COLO668 (cell line): ENCODE data around the gene LRRC7.

Experiments
- DNase-seq: peaks from one replicate; lab custom pipeline; 2025; ENCODE audit not compliant: unreplicated experiment; lab: John Stamatoyannopoulos, UW

LRRC7 gene

GRCh38 chr1:69765951-69766350 lies 198.2 kb downstream of the LRRC7 start:
- DNase-seq = no peak

- DNase-seq = no peak
Observed at GRCh38 chr1:69766431-69767180, 198.9 kb downstream of the LRRC7 start.

DNA sequence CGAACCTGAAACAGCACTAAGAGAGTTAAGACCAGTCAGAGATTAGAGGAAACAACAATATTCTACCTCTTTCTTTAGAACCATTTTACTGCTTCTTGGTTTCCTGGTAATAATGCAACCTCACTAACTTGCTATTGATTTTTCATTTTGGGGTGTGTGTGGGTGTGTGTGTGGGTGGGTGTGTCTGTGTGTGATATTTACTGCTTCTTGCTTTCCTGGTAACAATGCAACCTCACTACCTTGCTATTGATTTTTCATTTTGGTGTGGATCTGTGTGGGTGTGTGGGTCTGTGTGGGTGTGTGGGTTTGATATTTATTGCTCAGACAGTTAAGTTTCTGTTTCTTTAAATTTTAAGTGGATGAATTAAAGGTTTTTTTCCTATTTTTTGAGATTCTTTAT lies 208.8 kb downstream of the LRRC7 start:
- DNase-seq = no peak

GRCh38 chr1:69777423-69777822 lies 209.7 kb downstream of the LRRC7 start:
- DNase-seq = no peak

- no peak for DNase-seq
Observed at GRCh38 chr1:69777971-69778370, 210.2 kb downstream of the LRRC7 start.

DNA sequence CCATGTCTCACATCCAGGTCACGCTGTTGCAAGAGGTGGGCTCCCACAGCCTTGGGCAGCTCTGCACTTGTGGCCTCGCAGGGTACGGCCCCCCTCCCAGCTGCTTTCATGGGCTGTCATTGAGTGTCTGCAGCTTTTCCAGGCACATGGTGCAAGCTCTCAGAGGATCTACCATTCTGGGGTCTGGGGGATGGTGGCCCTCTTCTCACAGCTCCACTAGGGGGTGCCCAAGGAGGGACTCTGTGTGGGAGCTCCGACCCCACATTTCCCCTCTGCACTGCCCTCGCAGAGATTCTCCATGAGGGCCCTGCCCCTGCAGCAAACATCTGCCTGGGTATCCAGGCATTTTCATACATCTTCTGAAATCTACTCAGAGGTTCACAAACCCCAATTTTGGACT lies 219.4 kb downstream of the LRRC7 start:
- DNase-seq = no peak

- DNase-seq = no peak
Observed at GRCh38 chr1:69791311-69791710, 223.6 kb downstream of the LRRC7 start.

DNA sequence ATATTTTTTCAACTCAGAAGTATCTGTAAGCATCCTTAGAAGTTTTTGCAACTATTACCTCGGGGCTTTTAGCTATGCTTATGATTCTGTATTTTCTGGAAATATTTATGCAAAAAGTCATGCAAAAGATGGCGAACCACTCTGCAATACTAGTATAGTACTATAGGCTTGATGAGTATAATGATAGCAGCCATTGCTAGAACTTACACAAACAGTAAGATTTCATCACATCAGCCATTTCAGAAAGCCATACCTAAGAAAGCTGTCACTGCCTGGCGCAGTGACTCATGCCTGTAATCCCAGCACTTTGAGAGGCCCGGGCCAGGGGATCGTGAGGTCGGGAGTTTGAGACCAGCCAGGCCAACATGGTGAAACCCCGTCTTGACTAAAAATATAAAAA lies 227.1 kb downstream of the LRRC7 start:
- no peak for DNase-seq

- DNase-seq = no peak
Observed at GRCh38 chr1:69814926-69815325, 247.2 kb downstream of the LRRC7 start.

DNA sequence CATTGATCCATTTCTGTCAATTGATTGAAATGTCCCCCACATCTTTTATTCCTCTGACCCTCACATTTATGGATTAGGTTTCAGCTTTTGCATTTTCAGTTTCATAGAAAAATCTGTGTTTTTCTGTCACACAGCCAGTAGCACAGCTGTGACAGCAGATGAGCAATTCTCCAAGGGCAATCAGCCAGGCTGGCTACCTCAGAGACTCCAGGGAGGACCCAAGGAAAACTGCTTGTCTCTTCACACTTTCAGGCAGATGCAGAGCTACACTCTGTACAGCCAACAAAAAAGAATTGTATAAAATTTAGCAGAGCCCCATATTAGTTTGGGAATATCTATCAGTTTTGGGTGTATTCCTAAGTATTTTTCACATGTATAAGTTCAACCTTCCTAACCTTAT lies 257.2 kb downstream of the LRRC7 start:
- DNase-seq = no peak

GRCh38 chr1:69827732-69828131 lies 260.0 kb downstream of the LRRC7 start:
- no peak for DNase-seq

DNA sequence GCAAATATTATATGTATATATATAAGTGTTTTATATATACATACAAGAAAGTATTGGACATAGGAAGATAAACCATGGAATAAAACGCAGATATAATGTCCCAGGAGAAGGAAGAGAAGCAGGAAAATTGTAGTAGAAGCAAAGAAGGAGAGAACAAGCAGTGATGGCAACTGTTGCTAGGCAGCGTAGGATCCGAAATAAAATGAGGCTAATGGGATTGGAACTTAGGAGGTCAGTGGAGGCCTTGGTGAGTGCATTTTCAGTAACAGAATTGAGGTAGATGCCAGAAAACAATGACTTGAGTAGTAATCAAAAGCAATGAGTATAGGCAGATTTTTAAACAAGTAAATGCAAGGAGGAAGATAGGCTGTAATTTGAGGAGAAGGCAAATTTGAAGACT lies 265.8 kb downstream of the LRRC7 start:
- no peak for DNase-seq

- no peak for DNase-seq
Observed at GRCh38 chr1:69834336-69834735, 266.6 kb downstream of the LRRC7 start.

GRCh38 chr1:69835955-69836354 lies 268.2 kb downstream of the LRRC7 start:
- no peak for DNase-seq

DNA sequence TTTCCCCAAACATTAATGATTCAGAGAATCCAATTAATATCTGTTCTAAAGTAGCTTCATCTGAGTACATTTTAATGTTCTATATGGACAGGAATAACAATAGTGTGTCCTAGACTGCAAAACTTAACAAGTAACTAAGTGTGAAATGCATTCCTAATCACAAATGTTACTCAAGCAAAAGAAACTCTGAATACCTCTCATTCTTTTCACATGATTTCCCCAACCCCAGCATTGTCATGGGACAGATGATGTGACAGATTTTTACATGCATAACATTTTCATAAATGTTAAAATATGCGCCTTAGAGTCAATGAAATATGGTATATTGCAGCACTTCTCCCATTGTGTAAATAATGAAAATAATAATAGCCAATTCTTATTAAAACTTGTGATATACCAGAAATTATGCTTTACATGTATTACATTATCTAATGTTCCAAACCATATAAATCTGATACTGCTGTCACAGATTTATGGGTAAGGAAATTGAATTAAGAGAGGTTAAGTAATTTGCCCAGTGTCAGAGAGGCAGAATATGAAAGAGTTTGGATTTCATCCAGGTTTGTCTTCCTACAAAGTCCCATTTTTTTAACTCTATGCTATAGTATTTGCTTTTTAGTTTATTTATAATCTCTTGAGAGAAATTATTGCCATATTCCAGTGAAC lies 269.4 kb downstream of the LRRC7 start:
- no peak for DNase-seq

DNA sequence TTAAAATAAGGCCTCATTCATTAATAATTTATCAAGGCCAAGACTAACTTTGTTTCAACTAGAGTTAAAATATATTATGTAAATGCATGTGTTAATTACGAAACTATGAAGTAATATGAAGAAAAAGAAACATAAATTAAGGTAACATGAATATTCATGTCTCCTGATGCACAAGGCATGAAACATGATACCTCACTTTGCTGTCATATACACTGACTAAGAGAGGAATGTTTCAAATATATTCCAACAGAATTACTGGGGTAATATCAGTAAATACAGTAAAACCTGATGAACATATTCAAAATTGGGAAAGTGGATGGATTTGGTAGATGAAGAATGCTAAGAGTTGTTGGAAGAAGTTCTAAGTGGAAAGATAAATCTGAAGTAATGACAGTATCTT lies 274.6 kb downstream of the LRRC7 start:
- DNase-seq = no peak

DNA sequence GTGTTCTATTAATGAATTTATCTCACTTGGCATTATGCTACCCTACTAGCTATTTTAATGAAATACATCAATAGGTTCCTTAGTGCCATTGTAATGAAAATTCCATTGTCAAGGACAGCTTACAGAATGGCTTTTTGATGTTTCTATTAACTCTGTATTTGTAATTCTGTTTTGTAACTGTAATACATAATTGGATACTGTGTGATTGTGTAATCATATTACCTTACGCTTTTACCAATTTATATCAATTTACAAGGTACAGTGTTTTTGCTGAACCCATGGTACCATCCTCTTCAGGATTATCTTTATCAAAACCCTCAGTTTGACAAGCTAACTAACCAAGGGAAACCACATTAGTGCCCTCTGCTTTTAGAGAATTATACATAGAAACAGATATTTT lies 277.9 kb downstream of the LRRC7 start:
- no peak for DNase-seq

DNA sequence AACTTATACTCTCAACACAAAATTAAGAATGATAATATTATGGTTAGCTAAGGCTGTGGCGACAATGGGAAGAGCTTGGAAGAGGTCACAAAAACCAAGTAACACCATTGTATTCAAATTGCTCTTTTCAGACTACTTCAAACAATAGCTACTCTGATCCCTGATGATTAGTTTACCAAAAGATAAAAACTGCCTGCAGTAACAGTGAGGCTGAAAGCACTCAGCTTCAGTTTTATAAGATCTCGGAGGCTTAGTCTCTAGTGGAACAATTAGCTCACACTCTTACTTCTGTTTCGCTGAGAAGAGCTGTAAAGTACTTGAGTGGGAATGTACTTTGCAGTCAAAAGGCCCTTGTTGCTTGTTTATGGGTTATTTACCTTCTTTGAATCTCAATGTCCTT lies 278.5 kb downstream of the LRRC7 start:
- DNase-seq = no peak

GRCh38 chr1:69847670-69848069 lies 279.9 kb downstream of the LRRC7 start:
- DNase-seq = no peak

DNA sequence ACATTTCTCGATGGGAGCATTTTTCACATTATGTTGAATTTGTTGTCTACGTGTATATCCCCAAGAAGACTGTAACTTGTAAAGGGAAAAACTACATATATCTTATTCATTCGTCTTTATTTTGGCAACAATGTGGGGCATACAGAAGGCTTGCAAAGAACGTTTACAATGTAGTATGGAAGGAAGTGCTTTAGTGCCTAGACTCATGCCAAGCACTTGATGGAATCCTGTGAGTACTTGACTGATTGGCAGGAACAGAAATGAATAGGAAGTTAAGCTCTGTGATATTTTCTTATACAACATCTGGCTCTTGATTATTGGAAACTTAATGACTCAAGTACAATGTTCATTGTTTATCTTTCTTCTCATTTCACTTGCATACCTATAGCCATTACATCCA lies 284.4 kb downstream of the LRRC7 start:
- DNase-seq = no peak

GRCh38 chr1:69852706-69853105 lies 285.0 kb downstream of the LRRC7 start:
- DNase-seq = no peak

DNA sequence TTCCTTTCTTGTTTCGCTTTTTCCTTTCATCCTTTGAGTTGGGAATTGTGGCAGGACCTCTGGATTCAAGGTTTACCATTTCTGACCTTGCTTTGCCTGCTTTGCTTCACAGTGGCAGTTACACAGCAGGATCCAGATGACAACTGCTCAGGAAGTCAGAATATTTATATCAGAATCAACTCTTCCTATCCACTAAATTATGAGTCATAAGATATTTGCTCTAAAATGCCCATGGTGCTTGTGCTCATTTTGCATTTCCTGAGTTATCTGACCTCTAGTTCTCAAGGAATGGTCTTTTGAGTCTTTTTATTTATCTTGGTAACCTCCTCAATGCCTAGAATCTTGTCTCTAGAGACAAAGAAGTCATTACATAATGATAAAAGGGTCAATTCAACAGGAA lies 290.8 kb downstream of the LRRC7 start:
- DNase-seq = no peak

- DNase-seq = no peak
Observed at GRCh38 chr1:69861641-69862040, 293.9 kb downstream of the LRRC7 start.
